Measurements from ENCODE around the gene ZNF350. TPM values are rescaled to one million over a fixed set of nuclear protein-coding genes. Genes with fewer than 3 reads are reported as not detected.

The ZNF350 gene
- total RNA-seq, 1 donor from 2014 or later: 14.2 TPM

DNA sequence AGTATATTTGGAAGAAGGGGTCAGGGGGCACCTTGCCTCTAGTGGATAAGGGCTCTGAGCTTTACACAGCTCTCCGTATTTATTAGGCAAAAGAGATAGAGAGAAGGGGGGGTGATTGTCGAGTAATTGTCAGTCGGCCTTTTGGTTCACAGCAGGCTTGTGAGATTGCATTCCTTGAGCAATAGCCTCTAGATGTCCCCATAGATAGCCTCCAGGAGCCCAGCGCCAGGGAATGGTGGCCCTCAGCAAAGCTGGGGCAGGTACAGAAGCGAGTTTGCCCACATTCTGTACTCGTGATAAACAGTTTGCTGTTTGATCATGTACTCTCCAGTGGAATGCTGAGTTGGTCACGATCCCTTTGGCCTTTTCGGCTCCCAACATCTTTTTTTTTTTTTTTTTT, 54.7 kb downstream of the ZNF350 start:
- TF ChIP-seq CTCF (IDR thresholded peaks at IDR 0.05; ENCODE audit: unreplicated experiment): no peak
- Mint-ChIP-seq H3K27ac (no peak overlapping the region), H3K36me3 (ENCODE audit: insufficient read depth) (peaks cover 89% of the 10 kb centered on the region), H3K4me1 (ENCODE audit: low read depth) (peaks cover 7% of the 10 kb centered on the region), H3K27me3 (no peaks in the 10 kb centered on the region), H3K4me3 (ENCODE audit: low read depth) (no peak overlapping the region), H3K9me3 (ENCODE audit: low read depth) (peaks cover 43% of the 10 kb centered on the region)
- DNase-seq (ENCODE audit: low spot score, unreplicated experiment): no peak

DNA sequence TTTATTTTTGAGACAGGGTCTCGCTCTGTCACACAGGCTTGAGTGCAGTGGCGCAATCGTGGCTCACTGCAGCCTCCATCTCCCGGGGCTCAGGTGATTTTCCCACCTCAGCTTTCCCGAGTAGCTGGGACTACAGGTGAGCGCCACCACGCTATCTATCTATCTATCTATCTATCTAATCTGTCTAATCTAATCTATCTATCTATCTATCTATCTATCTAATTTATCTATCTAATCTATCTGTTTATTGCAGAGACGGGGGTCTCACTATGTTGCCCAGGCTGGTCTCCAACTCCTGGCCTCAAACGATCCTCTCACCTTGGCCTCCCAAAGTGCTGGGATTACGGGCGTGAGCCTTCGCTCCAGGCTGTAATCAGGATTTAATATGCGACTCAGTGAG, 58.8 kb downstream of the ZNF350 start:
- peak overlapping the region; percentile 96 for H3K4me3 Mint-ChIP-seq (ENCODE audit: low read depth)
- no peak for TF ChIP-seq CTCF (IDR thresholded peaks at IDR 0.05; ENCODE audit: unreplicated experiment)
- H3K27me3 Mint-ChIP-seq: no peaks in the 10 kb centered on the region
- H3K27ac Mint-ChIP-seq: peak overlapping the region; percentile 99
- H3K9me3 Mint-ChIP-seq (ENCODE audit: low read depth): peaks cover 48% of the 10 kb centered on the region
- DNase-seq (ENCODE audit: low spot score, unreplicated experiment): no peak
- H3K4me1 Mint-ChIP-seq (ENCODE audit: low read depth): peaks cover 7% of the 10 kb centered on the region
- H3K36me3 Mint-ChIP-seq (ENCODE audit: insufficient read depth): peaks cover 57% of the 10 kb centered on the region

DNA sequence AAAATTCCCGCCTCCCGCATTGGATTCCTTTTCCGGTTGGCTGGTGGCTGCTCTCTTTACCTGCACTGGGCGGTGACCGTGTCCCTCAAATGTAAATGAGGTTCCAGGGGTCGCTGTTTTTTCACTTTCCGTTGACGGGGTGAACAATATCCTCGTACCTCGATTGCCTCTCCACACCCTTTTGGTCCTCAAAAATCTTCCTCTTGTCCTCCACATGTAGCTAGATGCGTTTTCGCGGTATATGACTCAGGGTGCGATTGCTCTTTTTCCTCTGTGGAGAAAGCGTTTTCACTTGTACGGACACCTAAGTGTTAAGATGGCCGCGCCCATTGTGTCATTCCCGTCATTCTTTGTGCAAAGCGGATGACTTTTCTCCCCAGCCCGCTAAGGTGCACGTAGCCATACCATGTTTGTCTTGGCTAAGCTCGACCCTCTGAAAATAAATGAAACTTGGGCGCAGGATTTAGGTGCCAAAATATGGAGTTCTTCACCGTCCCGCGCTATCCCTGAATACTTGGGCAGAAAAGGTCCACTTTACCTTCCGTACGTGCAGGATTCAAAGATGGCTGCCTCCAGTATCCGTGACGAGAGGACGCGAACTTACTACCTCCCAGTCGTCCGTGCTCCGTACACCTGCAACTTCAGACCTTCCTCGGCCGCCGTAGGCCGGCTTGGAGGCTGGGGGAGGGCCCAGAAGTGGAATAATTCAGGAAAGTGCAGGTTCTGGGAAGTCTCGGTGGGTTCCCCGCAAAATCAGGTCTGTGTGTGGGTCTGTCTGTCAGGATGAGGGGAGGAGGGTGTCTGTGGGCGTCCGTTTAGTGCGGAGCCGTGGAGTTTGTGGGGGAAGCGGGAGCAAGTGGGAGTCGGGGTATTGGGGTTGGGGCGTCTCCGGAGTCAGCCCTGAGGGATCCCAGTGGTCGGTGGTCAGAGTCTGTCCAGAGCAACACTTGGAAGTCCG, 59.6 kb downstream of the ZNF350 start, which contains the start of gene ZNF613:
Gene ZNF613, plus strand, starts transcription at position 689 of the 958 bp plus-strand sequence. CDS start 8,749 bp downstream, outside the sequence.
- Mint-ChIP-seq H3K36me3 (ENCODE audit: insufficient read depth) (peaks cover 53% of the 10 kb centered on the region), H3K4me1 (ENCODE audit: low read depth) (peaks cover 7% of the 10 kb centered on the region), H3K4me3 (ENCODE audit: low read depth) (peak within 1 kb of the TSS; percentile 96), H3K27me3 (no peaks in the 10 kb centered on the region), H3K27ac (peak within 1 kb of the TSS; percentile 99), H3K9me3 (ENCODE audit: low read depth) (peaks cover 50% of the 10 kb centered on the region)
- TF ChIP-seq CTCF (IDR thresholded peaks at IDR 0.05; ENCODE audit: unreplicated experiment): peak; percentile 43
- DNase-seq (ENCODE audit: low spot score, unreplicated experiment): peak; percentile 60

DNA sequence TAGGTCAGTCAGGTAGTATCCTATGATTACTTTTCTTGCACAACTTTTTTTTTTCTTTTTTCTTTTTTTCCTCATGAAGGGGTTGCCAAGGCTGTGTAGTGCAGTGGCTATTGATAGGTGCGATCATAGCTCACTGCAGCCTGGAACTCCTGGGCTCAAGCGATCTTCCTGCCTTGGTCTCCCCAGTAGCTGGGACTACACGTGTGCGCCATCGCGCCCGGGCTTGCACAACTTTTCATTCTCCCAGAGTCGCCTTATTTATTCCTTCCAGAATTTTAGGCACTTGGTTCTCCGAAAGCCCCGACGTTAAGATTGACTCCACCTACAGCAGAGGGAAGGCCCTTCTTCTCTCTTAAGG, 60.2 kb downstream of the ZNF350 start:
- Mint-ChIP-seq H3K9me3 (ENCODE audit: low read depth) (peaks cover 52% of the 10 kb centered on the region), H3K4me3 (ENCODE audit: low read depth) (peak overlapping the region; percentile 96), H3K27me3 (no peaks in the 10 kb centered on the region), H3K27ac (peak overlapping the region; percentile 99), H3K4me1 (ENCODE audit: low read depth) (peaks cover 7% of the 10 kb centered on the region), H3K36me3 (ENCODE audit: insufficient read depth) (peaks cover 51% of the 10 kb centered on the region)
- no peak for DNase-seq (ENCODE audit: low spot score, unreplicated experiment)
- TF ChIP-seq CTCF (IDR thresholded peaks at IDR 0.05; ENCODE audit: unreplicated experiment): no peak

DNA sequence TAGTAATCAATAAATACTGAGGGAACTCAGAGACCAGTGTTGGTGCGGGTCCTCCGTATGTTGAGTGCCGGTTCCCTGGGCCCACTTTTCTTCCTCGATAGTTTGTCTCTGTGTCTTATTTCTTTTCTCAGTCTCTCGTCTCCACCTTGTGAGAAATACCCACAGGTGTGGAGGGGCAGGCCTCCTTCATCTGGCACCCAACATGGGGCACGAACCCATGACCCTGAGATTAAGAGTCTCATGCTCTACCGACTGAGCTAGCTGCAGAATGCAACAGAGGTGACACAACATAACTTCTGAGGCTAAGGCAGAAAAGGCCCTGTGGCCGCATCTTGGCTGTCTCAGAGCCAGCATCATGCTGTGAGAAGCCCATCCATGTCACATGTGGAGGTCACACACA, 64.7 kb downstream of the ZNF350 start:
- Mint-ChIP-seq H3K27ac (no peak overlapping the region), H3K4me1 (ENCODE audit: low read depth) (no peaks in the 10 kb centered on the region), H3K27me3 (no peaks in the 10 kb centered on the region), H3K9me3 (ENCODE audit: low read depth) (peaks cover 46% of the 10 kb centered on the region), H3K4me3 (ENCODE audit: low read depth) (no peak overlapping the region), H3K36me3 (ENCODE audit: insufficient read depth) (peaks cover 17% of the 10 kb centered on the region)
- TF ChIP-seq CTCF (IDR thresholded peaks at IDR 0.05; ENCODE audit: unreplicated experiment): no peak
- DNase-seq (ENCODE audit: low spot score, unreplicated experiment): no peak
